ENCODE data around the gene ACSBG1.

Gene ACSBG1

DNA sequence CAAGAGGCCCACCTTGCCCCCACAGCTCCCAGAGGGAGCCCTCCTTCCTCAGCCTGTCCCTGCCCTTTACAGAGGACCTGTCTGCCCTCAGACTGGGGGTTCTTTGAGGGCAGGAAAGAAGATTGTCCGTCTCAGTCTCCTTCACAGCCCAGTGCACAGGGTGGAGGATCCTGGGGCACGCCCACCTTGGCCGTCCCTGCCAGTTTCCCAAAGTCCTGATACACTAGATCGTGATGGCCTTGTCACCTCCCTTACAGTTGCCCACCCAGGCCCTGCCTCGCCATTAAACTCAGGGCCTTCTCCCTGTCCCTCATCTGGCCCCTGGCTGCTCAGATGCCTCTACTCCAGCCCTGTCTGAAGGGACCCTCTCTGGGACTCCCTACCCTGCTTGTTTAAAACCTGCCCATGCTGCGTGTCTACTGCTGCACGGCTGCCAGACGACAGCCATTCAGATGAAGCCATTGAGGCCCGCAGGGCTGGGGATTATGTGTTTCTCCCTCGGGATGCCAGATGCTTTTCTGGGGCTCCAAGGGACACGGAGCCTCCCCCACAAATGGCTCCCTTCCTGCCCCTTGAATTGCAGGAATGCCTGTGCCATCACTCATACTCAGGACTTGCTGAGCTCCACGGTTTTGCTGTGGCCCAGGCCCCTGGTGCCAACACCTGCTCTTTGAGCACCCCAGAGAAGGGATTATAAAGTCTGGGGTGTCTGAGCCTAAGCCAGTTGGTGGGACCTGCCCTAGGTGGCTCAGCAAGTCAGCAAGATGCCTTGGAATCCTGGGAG is 27.8 kb downstream of the ACSBG1 start:
- Histone ChIP-seq H3K4me3 (ENCODE audit: low read length) (no peak overlapping the region), H3K36me3 (ENCODE audit: control insufficient read depth, low read depth, low read length) (no peaks in the 10 kb centered on the region), H3K9ac (ENCODE audit: low read length) (no peak overlapping the region), H3K27ac (ENCODE audit: low read length) (no peak overlapping the region), H3K27me3 (ENCODE audit: control insufficient read depth, insufficient read depth, low read length) (no peaks in the 10 kb centered on the region), H3K4me1 (ENCODE audit: control insufficient read depth, low read depth, low read length) (no peaks in the 10 kb centered on the region), H3K9me3 (ENCODE audit: control insufficient read depth, low read depth, low read length) (no peaks in the 10 kb centered on the region)

DNA sequence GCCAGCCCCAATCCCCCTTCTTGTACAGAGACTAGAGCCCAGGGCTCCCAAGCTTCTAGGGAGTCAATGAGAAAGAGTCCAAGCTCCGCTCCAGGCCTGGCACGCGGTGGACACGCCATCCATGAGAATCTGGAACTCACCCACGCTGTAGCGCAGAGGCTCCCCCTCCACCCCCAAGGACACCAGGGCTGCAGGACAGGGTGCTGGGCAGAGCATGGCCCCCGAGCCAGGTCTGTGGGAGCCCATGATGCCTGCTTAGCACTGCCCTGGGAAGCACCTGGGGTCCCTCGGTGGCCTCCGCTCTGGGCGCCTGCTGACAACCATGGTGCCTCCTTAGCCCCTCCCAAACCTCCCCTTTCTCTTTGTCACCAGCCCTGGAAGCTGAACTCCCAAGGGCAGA is 28.5 kb downstream of the ACSBG1 start:
- no peaks in the 10 kb centered on the region for H3K27me3 ChIP-seq (ENCODE audit: control insufficient read depth, insufficient read depth, low read length)
- no peak overlapping the region for H3K4me3 ChIP-seq (ENCODE audit: low read length)
- no peak overlapping the region for H3K27ac ChIP-seq (ENCODE audit: low read length)
- H3K36me3 ChIP-seq (ENCODE audit: control insufficient read depth, low read depth, low read length), result no peaks in the 10 kb centered on the region
- H3K4me1 ChIP-seq (ENCODE audit: control insufficient read depth, low read depth, low read length), result no peaks in the 10 kb centered on the region
- H3K9ac ChIP-seq (ENCODE audit: low read length), result no peak overlapping the region
- H3K9me3 ChIP-seq (ENCODE audit: control insufficient read depth, low read depth, low read length), result no peaks in the 10 kb centered on the region

- Histone ChIP-seq H3K27ac (ENCODE audit: low read length) (no peak overlapping the region), H3K9me3 (ENCODE audit: control insufficient read depth, low read depth, low read length) (no peaks in the 10 kb centered on the region), H3K36me3 (ENCODE audit: control insufficient read depth, low read depth, low read length) (no peaks in the 10 kb centered on the region), H3K4me1 (ENCODE audit: control insufficient read depth, low read depth, low read length) (no peaks in the 10 kb centered on the region), H3K27me3 (ENCODE audit: control insufficient read depth, insufficient read depth, low read length) (no peaks in the 10 kb centered on the region), H3K4me3 (ENCODE audit: low read length) (no peak overlapping the region), H3K9ac (ENCODE audit: low read length) (no peak overlapping the region)
These were observed 29.0 kb downstream of the ACSBG1 start for GRCh38 chr15:78205337-78205736.

DNA sequence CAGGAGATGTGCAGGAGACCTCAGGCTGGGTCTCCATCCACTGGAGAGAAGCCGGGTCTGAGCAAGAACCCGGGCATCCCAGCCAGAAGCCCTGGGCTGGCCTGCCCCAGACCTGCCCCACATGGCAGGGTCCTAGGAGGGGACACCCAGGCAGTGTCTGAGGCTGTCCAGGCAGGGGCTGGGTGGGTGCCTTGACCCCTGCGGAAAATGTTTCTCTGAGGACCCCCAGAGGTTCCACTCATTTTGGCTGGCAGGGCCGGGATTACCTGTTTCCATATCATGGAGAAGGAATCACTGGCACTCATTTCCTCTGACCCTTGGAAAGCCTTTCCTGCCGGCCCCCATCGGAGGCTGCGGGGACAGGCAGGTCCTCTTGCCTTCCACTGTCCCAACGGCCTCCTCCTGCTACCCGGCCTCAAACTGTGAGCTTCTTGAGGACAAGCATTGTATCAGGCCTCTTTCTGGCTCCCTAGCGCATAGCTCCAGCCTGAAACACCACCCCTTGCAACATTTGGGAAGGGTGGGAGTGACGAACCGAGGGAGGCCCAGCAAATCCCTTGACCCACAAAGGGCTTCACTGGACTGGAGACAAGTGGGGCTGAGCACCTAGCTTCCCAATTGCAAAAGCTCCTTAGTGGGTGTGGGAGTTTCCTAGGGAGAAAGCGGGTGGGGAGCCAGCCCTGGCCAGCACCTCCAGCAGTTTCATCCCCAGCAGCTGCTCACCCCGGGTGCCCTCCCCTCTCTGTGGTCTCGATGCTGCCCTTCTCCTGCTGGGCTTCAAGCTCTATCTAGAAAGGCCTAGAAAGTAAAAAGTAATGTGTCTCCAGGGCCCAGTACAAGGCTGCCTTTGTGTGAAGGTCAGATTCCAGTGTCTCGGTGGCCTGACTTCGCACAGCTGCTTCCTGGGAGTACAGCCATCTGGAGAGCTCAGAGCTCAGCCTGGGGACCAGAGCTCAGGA is 29.7 kb downstream of the ACSBG1 start:
- H3K36me3 ChIP-seq (ENCODE audit: control insufficient read depth, low read depth, low read length), result no peaks in the 10 kb centered on the region
- no peaks in the 10 kb centered on the region for H3K9me3 ChIP-seq (ENCODE audit: control insufficient read depth, low read depth, low read length)
- H3K27ac ChIP-seq (ENCODE audit: low read length), result no peak overlapping the region
- no peaks in the 10 kb centered on the region for H3K4me1 ChIP-seq (ENCODE audit: control insufficient read depth, low read depth, low read length)
- H3K4me3 ChIP-seq (ENCODE audit: low read length), result no peak overlapping the region
- no peaks in the 10 kb centered on the region for H3K27me3 ChIP-seq (ENCODE audit: control insufficient read depth, insufficient read depth, low read length)
- no peak overlapping the region for H3K9ac ChIP-seq (ENCODE audit: low read length)

DNA sequence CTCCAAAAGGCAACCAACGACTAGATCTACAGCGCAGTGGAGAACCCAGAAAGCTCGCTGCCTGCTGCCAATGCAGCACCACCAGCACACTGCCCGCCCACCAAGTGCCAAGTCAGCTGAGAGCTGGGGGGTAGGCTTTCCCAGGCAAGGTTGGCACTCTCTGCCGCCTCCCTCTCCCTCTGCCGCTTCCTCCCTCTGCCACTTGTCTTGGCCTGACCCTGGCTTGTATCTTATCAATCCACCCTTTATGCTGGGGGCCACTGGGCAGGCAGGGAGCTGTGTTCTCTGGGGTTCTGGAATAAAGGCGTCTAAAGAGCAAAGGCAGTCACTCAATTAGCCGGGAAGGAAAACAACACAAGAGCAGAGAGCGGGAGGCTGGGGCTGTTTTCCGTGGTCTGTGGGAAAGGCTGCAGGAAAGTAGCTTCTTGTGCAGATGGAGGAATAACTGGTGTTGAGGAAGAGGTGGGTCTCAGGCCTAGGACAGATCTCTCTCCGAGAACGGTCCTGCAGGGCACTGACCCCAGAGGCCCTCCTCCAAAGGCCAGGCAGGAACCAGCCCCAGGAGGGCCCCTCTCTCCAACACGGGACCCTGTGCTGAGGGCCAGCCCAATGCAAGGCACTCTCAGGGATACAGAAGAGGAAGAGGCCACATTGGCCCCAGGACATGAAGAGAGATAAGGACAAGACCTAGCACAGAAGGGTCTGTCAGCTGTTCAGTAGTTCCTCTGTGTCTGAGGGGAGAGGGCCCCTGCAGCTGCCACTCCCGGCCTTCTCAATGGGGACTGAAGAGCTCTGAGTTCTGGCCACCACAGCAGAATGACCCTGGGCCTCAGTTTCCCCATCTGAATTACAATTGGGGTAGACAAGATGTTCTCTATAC is 30.8 kb downstream of the ACSBG1 start:
- Histone ChIP-seq H3K27ac (ENCODE audit: low read length) (no peak overlapping the region), H3K36me3 (ENCODE audit: control insufficient read depth, low read depth, low read length) (no peaks in the 10 kb centered on the region), H3K27me3 (ENCODE audit: control insufficient read depth, insufficient read depth, low read length) (no peaks in the 10 kb centered on the region), H3K9me3 (ENCODE audit: control insufficient read depth, low read depth, low read length) (no peaks in the 10 kb centered on the region), H3K4me1 (ENCODE audit: control insufficient read depth, low read depth, low read length) (no peaks in the 10 kb centered on the region), H3K4me3 (ENCODE audit: low read length) (no peak overlapping the region), H3K9ac (ENCODE audit: low read length) (no peak overlapping the region)

DNA sequence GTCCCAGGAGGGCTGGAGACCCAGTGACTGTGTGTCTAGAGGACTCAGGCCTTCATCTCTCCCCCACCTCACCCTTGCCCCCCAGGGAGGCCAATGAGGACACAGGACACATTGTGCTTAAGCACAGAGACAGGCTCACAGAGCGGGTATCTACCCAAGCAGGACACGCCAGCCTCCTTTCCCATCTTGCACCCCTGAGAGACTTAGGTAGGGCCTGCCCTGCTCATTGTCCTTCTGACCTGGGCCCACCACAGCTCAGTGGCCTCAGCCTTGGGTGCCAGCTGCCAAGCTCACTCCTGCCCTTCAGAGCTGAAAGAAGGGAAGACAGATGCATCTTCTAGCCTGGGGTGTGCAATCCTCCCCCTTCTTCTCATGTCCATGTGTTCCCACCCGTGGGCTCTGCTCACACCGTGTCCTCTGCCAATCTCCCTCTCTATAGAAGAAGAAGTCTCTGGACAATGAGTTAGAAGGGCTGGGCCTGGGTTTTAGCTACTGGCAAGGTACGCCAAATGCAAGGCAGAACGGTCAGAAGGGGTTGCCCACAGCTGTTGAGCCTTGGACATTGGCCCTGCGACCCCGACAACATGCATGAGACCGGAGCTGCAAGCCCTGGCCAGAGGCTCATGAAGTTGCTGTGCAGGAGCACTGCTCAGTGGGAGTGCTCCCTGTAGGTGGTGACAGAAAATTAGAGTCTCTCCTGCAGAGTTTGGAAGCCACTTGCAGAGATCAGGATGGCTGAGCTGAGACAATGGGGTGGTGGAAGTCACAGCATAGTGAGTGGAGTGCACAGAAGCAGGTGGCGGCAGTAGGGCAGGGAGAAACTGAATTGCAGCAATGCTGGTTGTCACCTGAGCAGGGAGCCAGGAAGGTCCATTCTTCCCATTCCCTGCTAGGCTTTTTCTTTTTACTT is 32.8 kb downstream of the ACSBG1 start:
- Histone ChIP-seq H3K4me1 (ENCODE audit: control insufficient read depth, low read depth, low read length) (no peaks in the 10 kb centered on the region), H3K36me3 (ENCODE audit: control insufficient read depth, low read depth, low read length) (no peaks in the 10 kb centered on the region), H3K27ac (ENCODE audit: low read length) (no peak overlapping the region), H3K27me3 (ENCODE audit: control insufficient read depth, insufficient read depth, low read length) (no peaks in the 10 kb centered on the region), H3K9ac (ENCODE audit: low read length) (no peak overlapping the region), H3K9me3 (ENCODE audit: control insufficient read depth, low read depth, low read length) (no peaks in the 10 kb centered on the region), H3K4me3 (ENCODE audit: low read length) (no peak overlapping the region)

- no peak overlapping the region for H3K4me3 ChIP-seq (ENCODE audit: low read length)
- H3K9me3 ChIP-seq (ENCODE audit: control insufficient read depth, low read depth, low read length), result no peaks in the 10 kb centered on the region
- H3K27me3 ChIP-seq (ENCODE audit: control insufficient read depth, insufficient read depth, low read length), result no peaks in the 10 kb centered on the region
- H3K27ac ChIP-seq (ENCODE audit: low read length), result no peak overlapping the region
- no peaks in the 10 kb centered on the region for H3K36me3 ChIP-seq (ENCODE audit: control insufficient read depth, low read depth, low read length)
- H3K9ac ChIP-seq (ENCODE audit: low read length), result no peak overlapping the region
- no peaks in the 10 kb centered on the region for H3K4me1 ChIP-seq (ENCODE audit: control insufficient read depth, low read depth, low read length)
These were observed 34.0 kb downstream of the ACSBG1 start for GRCh38 chr15:78200276-78200930.

DNA sequence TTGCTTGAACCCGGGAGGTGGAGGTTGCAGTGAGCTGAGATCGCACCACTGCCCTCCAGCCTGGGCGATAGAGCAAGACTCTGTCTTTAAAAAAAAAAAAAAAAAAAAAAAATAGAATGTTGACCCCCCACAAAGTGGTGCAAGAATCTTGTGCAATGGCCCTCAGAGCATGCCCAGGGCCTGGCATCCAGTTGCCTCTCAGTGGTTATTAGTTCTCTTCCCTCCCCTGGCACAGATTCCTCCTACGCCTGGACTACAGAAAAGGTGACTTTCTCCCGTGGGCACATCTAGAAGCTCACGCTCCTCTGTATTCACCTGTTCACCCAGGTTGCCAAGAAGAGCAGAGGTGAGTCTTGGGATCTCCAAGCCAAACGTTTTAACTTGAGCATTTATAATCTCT is 36.7 kb downstream of the ACSBG1 start:
- Histone ChIP-seq H3K4me1 (ENCODE audit: control insufficient read depth, low read depth, low read length) (no peaks in the 10 kb centered on the region), H3K27me3 (ENCODE audit: control insufficient read depth, insufficient read depth, low read length) (no peaks in the 10 kb centered on the region), H3K4me3 (ENCODE audit: low read length) (no peak overlapping the region), H3K9ac (ENCODE audit: low read length) (no peak overlapping the region), H3K27ac (ENCODE audit: low read length) (no peak overlapping the region), H3K36me3 (ENCODE audit: control insufficient read depth, low read depth, low read length) (no peaks in the 10 kb centered on the region), H3K9me3 (ENCODE audit: control insufficient read depth, low read depth, low read length) (no peaks in the 10 kb centered on the region)

DNA sequence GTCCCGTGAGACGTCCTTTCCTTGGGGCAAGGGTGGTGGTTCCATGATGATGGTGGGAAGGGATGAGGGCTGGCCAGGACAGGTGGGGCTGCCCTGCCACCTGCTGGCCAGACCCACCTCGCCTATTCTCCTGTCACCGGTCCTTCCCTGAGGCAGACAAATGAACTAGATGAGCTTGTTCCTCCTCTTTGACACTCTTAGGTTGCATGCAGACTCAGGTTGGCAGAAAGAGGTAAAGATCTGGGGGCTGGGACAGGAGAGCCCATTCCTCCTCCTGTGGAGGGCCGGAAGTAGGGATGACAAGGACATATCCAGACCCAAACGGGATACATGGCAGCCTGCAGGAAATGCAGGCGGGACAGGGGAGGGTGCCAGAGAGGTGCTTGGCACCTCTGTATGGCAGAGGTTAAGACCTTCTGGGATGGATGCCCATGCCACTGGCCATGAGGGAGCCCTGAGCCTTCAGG is 38.6 kb downstream of the ACSBG1 start:
- no peaks in the 10 kb centered on the region for H3K9me3 ChIP-seq (ENCODE audit: control insufficient read depth, low read depth, low read length)
- H3K4me1 ChIP-seq (ENCODE audit: control insufficient read depth, low read depth, low read length), result no peaks in the 10 kb centered on the region
- no peak overlapping the region for H3K9ac ChIP-seq (ENCODE audit: low read length)
- no peak overlapping the region for H3K4me3 ChIP-seq (ENCODE audit: low read length)
- H3K36me3 ChIP-seq (ENCODE audit: control insufficient read depth, low read depth, low read length), result no peaks in the 10 kb centered on the region
- H3K27me3 ChIP-seq (ENCODE audit: control insufficient read depth, insufficient read depth, low read length), result no peaks in the 10 kb centered on the region
- no peak overlapping the region for H3K27ac ChIP-seq (ENCODE audit: low read length)

DNA sequence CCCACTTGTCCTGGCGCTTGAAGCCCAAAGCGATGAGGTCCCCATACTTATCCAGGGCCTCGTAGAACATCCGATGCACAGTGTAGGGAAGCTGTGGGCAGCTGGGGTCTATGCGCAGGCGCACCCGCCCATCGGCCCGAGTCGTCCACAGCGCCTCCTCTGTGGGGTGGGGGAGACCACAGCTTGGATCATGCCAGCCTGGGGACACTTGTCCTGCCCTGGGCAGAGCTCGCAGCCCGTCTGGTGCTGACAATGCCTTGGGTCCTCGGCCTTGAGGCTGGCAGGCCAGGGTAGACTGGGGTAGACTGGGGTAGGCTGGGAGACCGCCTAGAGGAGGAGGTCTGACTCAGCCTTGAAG is 39.8 kb downstream of the ACSBG1 start:
- Histone ChIP-seq H3K27ac (ENCODE audit: low read length) (no peak overlapping the region), H3K4me1 (ENCODE audit: control insufficient read depth, low read depth, low read length) (no peaks in the 10 kb centered on the region), H3K9me3 (ENCODE audit: control insufficient read depth, low read depth, low read length) (no peaks in the 10 kb centered on the region), H3K27me3 (ENCODE audit: control insufficient read depth, insufficient read depth, low read length) (no peaks in the 10 kb centered on the region), H3K4me3 (ENCODE audit: low read length) (no peak overlapping the region), H3K9ac (ENCODE audit: low read length) (no peak overlapping the region), H3K36me3 (ENCODE audit: control insufficient read depth, low read depth, low read length) (no peaks in the 10 kb centered on the region)
